Gastrocnemius medialis (tissue), 4 donors: ENCODE data around the gene IFIT3.

Experiments used
- CTCF ChIP-seq, 5 experiments: fragments of 450-650 bp in 3 of 5; fragments of 200-600 bp in 2 of 5; sonication (generic) in 2 of 5; IDR thresholded peaks in 4 of 5; conservative IDR thresholded peaks in 1 of 5; 1 replicate in 4 of 5; 2 replicates in 1 of 5; pipeline ENCODE4 v1.5.1; 2016 to 2019; ENCODE audit warnings: antibody characterized with exemption in 5 of 5, mild to moderate bottlenecking in 3 of 5, moderate library complexity in 3 of 5
- POLR2A ChIP-seq, 2 donors: fragments of 450-650 bp; IDR thresholded peaks; one replicate each; pipeline ENCODE4 v1.6.1; 2017; ENCODE audit warnings: antibody characterized with exemption in 2 of 2, mild to moderate bottlenecking in 2 of 2, moderate library complexity in 2 of 2

DNA sequence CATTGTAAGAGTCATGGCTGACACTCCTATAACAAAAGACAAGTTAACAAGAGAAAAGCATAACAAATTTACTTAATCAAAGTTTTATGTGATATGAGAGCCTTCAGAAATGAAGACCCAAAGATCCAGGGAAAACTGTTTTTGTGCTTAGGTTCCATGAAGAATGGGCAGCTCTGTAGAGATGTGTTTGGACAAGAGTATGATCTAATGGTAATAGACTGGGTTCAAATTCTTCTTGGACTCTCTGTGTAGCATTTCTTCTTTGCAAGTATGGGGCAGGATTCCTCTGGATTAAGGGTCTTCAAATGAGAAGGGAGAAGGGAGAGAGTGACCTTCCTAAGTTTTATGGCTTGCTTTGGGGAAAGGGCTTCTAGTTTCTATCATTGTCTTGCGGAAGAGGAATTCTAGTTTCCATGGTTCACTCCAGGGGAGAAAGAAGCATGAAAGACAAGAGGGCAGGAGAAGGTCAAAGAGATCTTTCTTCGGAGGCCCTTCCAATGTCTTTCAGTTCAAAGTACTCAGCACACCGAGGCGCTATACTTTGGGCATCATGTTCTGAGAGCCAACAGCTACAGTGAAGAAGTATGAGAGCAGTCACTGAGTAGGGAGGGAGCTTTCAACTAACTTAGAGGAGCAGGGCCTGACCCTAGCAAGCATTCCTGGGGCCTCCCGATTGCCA, 15.4 kb downstream of the IFIT3 start:
- TF ChIP-seq CTCF (IDR thresholded peaks at IDR 0.05 in 4 of 5, conservative IDR thresholded peaks at IDR 0.05 in 1 of 5) (no peak), POLR2A (IDR thresholded peaks at IDR 0.05) (no peak)
